ENCODE measurements around the gene MUC6.
"Not testable (repeated sequence)": the region's sequence is repeated elsewhere in the genome, so short reads cannot be mapped to it uniquely, and the experiment has no call there.

MUC6 gene

GRCh38 chr11:984546-984945, 52.0 kb downstream of the MUC6 start:
- DNase-seq = no peak

- no peak for DNase-seq
Measured at GRCh38 chr11:981764-982163, 54.8 kb downstream of the MUC6 start.

GRCh38 chr11:980438-981357, 55.8 kb downstream of the MUC6 start:
- DNase-seq = no peak

- no peak for DNase-seq
Measured at GRCh38 chr11:978781-979180, 57.7 kb downstream of the MUC6 start.

- DNase-seq = no peak
Measured at GRCh38 chr11:977830-978720, 58.4 kb downstream of the MUC6 start.

GRCh38 chr11:976431-977160, 59.9 kb downstream of the MUC6 start:
- DNase-seq = no peak

- no peak for DNase-seq
Measured at GRCh38 chr11:975827-976226, 60.7 kb downstream of the MUC6 start.

GRCh38 chr11:975376-975775, 61.1 kb downstream of the MUC6 start:
- DNase-seq = not testable (repeated sequence)

- no peak for DNase-seq
Measured at GRCh38 chr11:973237-973636, 63.3 kb downstream of the MUC6 start.

- DNase-seq = no peak
Measured at GRCh38 chr11:972523-973211, 63.9 kb downstream of the MUC6 start.

- DNase-seq = no peak
Measured at GRCh38 chr11:971731-972365, 64.7 kb downstream of the MUC6 start.

- DNase-seq = no peak
Measured at GRCh38 chr11:971092-971690, 65.3 kb downstream of the MUC6 start.

GRCh38 chr11:970319-970871, 66.1 kb downstream of the MUC6 start:
- DNase-seq = no peak

- no peak for DNase-seq
Measured at GRCh38 chr11:969651-970205, 66.8 kb downstream of the MUC6 start.

- no peak for DNase-seq
Measured at GRCh38 chr11:968822-969221, 67.7 kb downstream of the MUC6 start.

GRCh38 chr11:967995-968751, 68.3 kb downstream of the MUC6 start:
- DNase-seq = no peak

GRCh38 chr11:965206-965775, 71.2 kb downstream of the MUC6 start:
- DNase-seq = no peak

GRCh38 chr11:963852-964251, 72.7 kb downstream of the MUC6 start:
- no peak for DNase-seq

Measured in COR-L47 (cell line).